Endothelial cell of umbilical vein (primary cell): ENCODE results near the gene SZT2. TPM values are rescaled to one million over a fixed set of nuclear protein-coding genes. Genes with fewer than 3 reads are reported as not detected.

Experiments used
- BruUV-seq: library from RNA; stranded (reverse); fragments of 400-500 nt; replicated peaks from 2 replicates; lab custom pipeline; 2021; lab: Mats Ljungman, UMichigan
- CTCF ChIA-PET: fragments of 300-600, 350-600 bp; sonication (Branson Sonifier 250); formaldehyde crosslinking; loops from one replicate; lab custom pipeline; 2021; ENCODE audit warnings: antibody characterized with exemption, inconsistent platforms; lab: Charles Lee
- POLR2A ChIA-PET: fragments of 300-600, 350-600 bp; sonication (Branson Sonifier 250); formaldehyde crosslinking; loops from one replicate; lab custom pipeline; 2021; ENCODE audit warnings: antibody characterized with exemption, inconsistent platforms; lab: Charles Lee
- DNase-seq: peaks from one replicate; pipeline ENCODE4 v3.0.0-alpha.2; 2011; ENCODE audit warnings: low read depth, low spot score
- FAIRE-seq: peaks from 2 replicates; lab custom pipeline; 2011; peaks lifted over from hg19 to GRCh38; lab: Jason Lieb, UNC
- H2AFZ ChIP-seq: 2 replicates; pipeline ENCODE4 v1.6.0; 2012; ENCODE audit warnings: low read depth, low read length, control low read depth, inconsistent platforms
- H3K27ac ChIP-seq: 2 replicates; pipeline ENCODE4 v1.5.1; 2011; ENCODE audit warnings: low read depth, mild to moderate bottlenecking, control low read depth, low read length, moderate library complexity; ENCODE audit not compliant: insufficient read depth
- H3K27me3 ChIP-seq, 2 experiments: 2 replicates each; pipeline versions ENCODE4 v1.6.0 to v1.6.1; 2011; ENCODE audit warnings: low read length in 2 of 2, mixed read lengths in 1 of 2; ENCODE audit not compliant: control insufficient read depth in 2 of 2, insufficient read depth in 2 of 2
- H3K36me3 ChIP-seq, 2 experiments: 2 replicates in 1 of 2; 3 replicates in 1 of 2; pipeline ENCODE4 v1.5.1; 2011; ENCODE audit warnings: low read length in 2 of 2, mild to moderate bottlenecking in 1 of 2, moderate library complexity in 1 of 2; ENCODE audit not compliant: control insufficient read depth in 2 of 2, insufficient read depth in 2 of 2; ENCODE audit errors: extremely low read depth in 1 of 2
- H3K4me1 ChIP-seq: 3 replicates; pipeline ENCODE4 v1.5.1; 2011; ENCODE audit warnings: mild to moderate bottlenecking, low read length; ENCODE audit not compliant: control insufficient read depth, insufficient read depth; ENCODE audit errors: extremely low read depth
- H3K4me2 ChIP-seq: 2 replicates; pipeline ENCODE4 v1.6.1; 2011; ENCODE audit warnings: low read length, control low read depth, mixed read lengths; ENCODE audit not compliant: insufficient read depth
- H3K4me3 ChIP-seq, 3 experiments: fragments of 200-600 bp in 1 of 3; sonication (generic), shearing (Covaris generic) in 1 of 3; replicated peaks in 1 of 3; 2 replicates each; pipeline ENCODE4 v1.5.1; 2011 to 2016; ENCODE audit warnings: control low read depth in 3 of 3, low read length in 3 of 3, mild to moderate bottlenecking in 2 of 3, inconsistent platforms in 1 of 3, low read depth in 1 of 3, moderate library complexity in 1 of 3; ENCODE audit not compliant: insufficient read depth in 1 of 3
- H3K79me2 ChIP-seq: 2 replicates; pipeline ENCODE4 v1.6.0; 2012; ENCODE audit warnings: low read length, inconsistent platforms; ENCODE audit not compliant: control insufficient read depth, insufficient read depth
- H3K9ac ChIP-seq: replicated peaks from 2 replicates; pipeline ENCODE3; 2011; ENCODE audit warnings: low read length, control low read depth; ENCODE audit not compliant: insufficient read depth; ENCODE audit errors: extremely low read depth
- H3K9me1 ChIP-seq: replicated peaks from 3 replicates; pipeline ENCODE4 v1.6.0; 2011; ENCODE audit warnings: mild to moderate bottlenecking, low read length; ENCODE audit not compliant: control insufficient read depth, insufficient read depth; ENCODE audit errors: extremely low read depth
- H3K9me3 ChIP-seq: replicated peaks from 2 replicates; pipeline ENCODE4 v1.5.1; 2012; ENCODE audit warnings: low read length, inconsistent platforms; ENCODE audit not compliant: control insufficient read depth, insufficient read depth
- H4K20me1 ChIP-seq: replicated peaks from 2 replicates; pipeline ENCODE3; 2011; ENCODE audit warnings: mild to moderate bottlenecking, low read length; ENCODE audit not compliant: control insufficient read depth, insufficient read depth; ENCODE audit errors: extremely low read depth
- EZH2 ChIP-seq: IDR thresholded peaks from 2 replicates; pipeline ENCODE4 v1.6.1; 2012; ENCODE audit warnings: borderline replicate concordance, low read depth, mild to moderate bottlenecking, moderate library complexity, low read length, inconsistent platforms; ENCODE audit not compliant: severe bottlenecking
- FOS ChIP-seq: IDR thresholded peaks from 2 replicates; pipeline ENCODE4 v1.6.1; 2011; ENCODE audit warnings: mild to moderate bottlenecking, low read length, moderate library complexity, borderline replicate concordance; ENCODE audit not compliant: insufficient read depth
- GATA2 ChIP-seq: IDR thresholded peaks from 2 replicates; pipeline ENCODE4 v1.7.0; 2011; ENCODE audit warnings: low read depth, mild to moderate bottlenecking, moderate library complexity, mixed read lengths, low read length; ENCODE audit not compliant: insufficient read length, insufficient read depth
- JUN ChIP-seq: IDR thresholded peaks from 2 replicates; pipeline ENCODE4 v1.6.1; 2011; ENCODE audit warnings: borderline replicate concordance, low read depth; ENCODE audit not compliant: insufficient read length, insufficient read depth
- MYC ChIP-seq: IDR thresholded peaks from one replicate; pipeline ENCODE4 v1.6.1; 2011; ENCODE audit warnings: mild to moderate bottlenecking, low read depth, low read length
- POLR2A ChIP-seq: IDR thresholded peaks from 2 replicates; pipeline ENCODE4 v1.6.1; 2012; ENCODE audit warnings: low read depth, mild to moderate bottlenecking, control low read depth, low read length
- POLR2AphosphoS5 ChIP-seq: IDR thresholded peaks from 2 replicates; pipeline ENCODE4 v1.6.1; 2012; ENCODE audit warnings: low read depth, mild to moderate bottlenecking, control low read depth, low read length, moderate library complexity; ENCODE audit not compliant: insufficient read depth
- dilution Hi-C: fragments of 300-500 bp; cut with MboI; formaldehyde crosslinking; loops from one replicate; pipeline ENCODE4 v1.15.0; 2019; ENCODE audit warnings: low sequenced_read_pairs; ENCODE audit not compliant: extremely low pct_ligation_motif_present
- intact Hi-C: fragments of 100-400 bp; cut with micrococcal nuclease; formaldehyde crosslinking; loops from one replicate; pipeline ENCODE4 v1.10.0; 2022
- polyA plus RNA-seq, 4 experiments: library from polyadenylated mRNA; depleted of rRNA in 3 of 4; stranded (reverse) in 3 of 4; unstranded in 1 of 4; fragments of >200 nt; gene quantifications; 2 replicates each; pipeline versions ENCODE4 v1.2.1 to v1.2.3, GENCODE V29; 2011 to 2012; ENCODE audit warnings: missing spikeins in 1 of 4
- total RNA-seq: library from RNA; stranded (reverse); gene quantifications from 2 replicates; pipeline ENCODE4 v1.2.3, GENCODE V29; 2021
- TF ChIP-seq, protein P1 (sequence below): IDR thresholded peaks from 2 replicates; pipeline ENCODE4 v1.6.1; 2011; ENCODE audit not compliant: insufficient read depth, insufficient read length
- TF ChIP-seq, protein P2 (sequence below), 2 donors: IDR thresholded peaks; 1 replicate in 1 of 2; 2 replicates in 1 of 2; pipeline ENCODE4 v1.5.1; 2011; ENCODE audit warnings: low read length in 2 of 2, mild to moderate bottlenecking in 2 of 2, moderate library complexity in 2 of 2, control low read depth in 1 of 2, inconsistent platforms in 1 of 2, low read depth in 1 of 2; ENCODE audit not compliant: insufficient read depth in 1 of 2; ENCODE audit errors: extremely low read depth in 1 of 2

The SZT2 gene
- total and polyA plus RNA-seq, 2 donors (not counting 3 experiments of a cell fraction or from before 2014, with no cell fraction given) = 11.4 to 49.9 TPM

DNA sequence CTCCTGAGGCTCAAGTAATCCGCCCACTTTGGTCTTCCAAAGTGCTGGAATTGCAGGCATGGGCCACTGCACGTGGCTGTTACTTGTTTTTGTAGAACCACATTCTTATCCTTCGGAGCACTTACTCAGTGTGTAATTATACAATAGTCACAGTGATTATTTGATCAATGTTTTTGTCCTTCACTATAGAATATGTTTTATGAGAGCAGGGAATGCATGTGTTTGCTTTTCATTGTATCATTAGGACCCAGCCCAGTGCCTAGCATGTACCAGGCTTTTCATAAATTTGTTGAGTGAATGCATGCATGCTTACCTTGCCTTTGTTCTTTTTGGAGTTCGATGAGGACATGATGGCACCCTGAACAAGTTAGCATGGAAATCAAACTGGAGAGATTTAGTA, 5.8 kb downstream of the SZT2 start:
- Histone ChIP-seq H3K4me3 (no peak overlapping the region), H3K9ac (no peak overlapping the region), H3K27ac (no peak overlapping the region), H3K4me2 (no peak overlapping the region), H3K27me3 (no peaks in the 10 kb centered on the region), H2AFZ (no peak overlapping the region), H3K79me2 (peaks cover 5% of the 10 kb centered on the region), H3K9me3 (no peaks in the 10 kb centered on the region), H3K36me3 (peaks cover 0 to 2% of the 10 kb centered on the region in 2 experiments), H3K9me1 (no peaks in the 10 kb centered on the region), H3K4me1 (peaks cover 4% of the 10 kb centered on the region), H4K20me1 (no peaks in the 10 kb centered on the region)
- dilution Hi-C loops (no loop called here), intact Hi-C loops (no loop called here)
- peak; percentile 50 for FAIRE-seq
- TF ChIP-seq, protein P1, sequence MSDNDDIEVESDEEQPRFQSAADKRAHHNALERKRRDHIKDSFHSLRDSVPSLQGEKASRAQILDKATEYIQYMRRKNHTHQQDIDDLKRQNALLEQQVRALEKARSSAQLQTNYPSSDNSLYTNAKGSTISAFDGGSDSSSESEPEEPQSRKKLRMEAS = no peak
- TF ChIP-seq, protein P2, sequence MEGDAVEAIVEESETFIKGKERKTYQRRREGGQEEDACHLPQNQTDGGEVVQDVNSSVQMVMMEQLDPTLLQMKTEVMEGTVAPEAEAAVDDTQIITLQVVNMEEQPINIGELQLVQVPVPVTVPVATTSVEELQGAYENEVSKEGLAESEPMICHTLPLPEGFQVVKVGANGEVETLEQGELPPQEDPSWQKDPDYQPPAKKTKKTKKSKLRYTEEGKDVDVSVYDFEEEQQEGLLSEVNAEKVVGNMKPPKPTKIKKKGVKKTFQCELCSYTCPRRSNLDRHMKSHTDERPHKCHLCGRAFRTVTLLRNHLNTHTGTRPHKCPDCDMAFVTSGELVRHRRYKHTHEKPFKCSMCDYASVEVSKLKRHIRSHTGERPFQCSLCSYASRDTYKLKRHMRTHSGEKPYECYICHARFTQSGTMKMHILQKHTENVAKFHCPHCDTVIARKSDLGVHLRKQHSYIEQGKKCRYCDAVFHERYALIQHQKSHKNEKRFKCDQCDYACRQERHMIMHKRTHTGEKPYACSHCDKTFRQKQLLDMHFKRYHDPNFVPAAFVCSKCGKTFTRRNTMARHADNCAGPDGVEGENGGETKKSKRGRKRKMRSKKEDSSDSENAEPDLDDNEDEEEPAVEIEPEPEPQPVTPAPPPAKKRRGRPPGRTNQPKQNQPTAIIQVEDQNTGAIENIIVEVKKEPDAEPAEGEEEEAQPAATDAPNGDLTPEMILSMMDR (IDR thresholded peaks at IDR 0.05; ENCODE audit: extremely low read depth in 1 of 2, insufficient read depth in 1 of 2, low read depth in 1 of 2, low read length in 2 of 2) = no peak
- no TSS peak for BruUV-seq
- no peak for DNase-seq
- ChIA-PET POLR2A (no interaction called here), CTCF (no interaction called here)

DNA sequence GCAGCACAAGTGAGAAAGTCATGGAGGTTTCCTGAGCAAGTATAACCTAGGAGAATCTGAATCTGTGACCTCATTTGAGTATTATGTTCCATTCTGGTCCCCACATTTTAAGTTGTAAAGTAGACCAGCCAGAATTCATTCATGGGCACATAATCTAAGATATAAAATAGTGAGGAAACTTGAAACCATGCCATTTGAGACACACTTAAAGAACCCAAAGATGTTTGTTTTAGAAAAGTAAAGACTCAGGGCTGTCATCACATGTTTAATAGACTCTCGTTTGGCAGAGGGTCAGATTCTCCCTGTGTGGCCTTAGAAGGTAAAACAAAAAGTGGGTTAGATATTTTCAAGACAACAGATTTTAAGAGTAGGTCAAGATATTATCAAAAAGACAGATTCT, 6.4 kb downstream of the SZT2 start:
- intact Hi-C loops (no loop called here), dilution Hi-C loops (no loop called here)
- no peaks in the 10 kb centered on the region for H4K20me1 ChIP-seq
- no peaks in the 10 kb centered on the region for H3K27me3 ChIP-seq
- H3K9me1 ChIP-seq = no peaks in the 10 kb centered on the region
- H2AFZ ChIP-seq = no peak overlapping the region
- BruUV-seq = no TSS peak
- H3K4me1 ChIP-seq = no peaks in the 10 kb centered on the region
- H3K9me3 ChIP-seq = no peaks in the 10 kb centered on the region
- FAIRE-seq (no peak), DNase-seq (no peak)
- H3K4me3 ChIP-seq = no peak overlapping the region
- no peak overlapping the region for H3K4me2 ChIP-seq
- no peak overlapping the region for H3K27ac ChIP-seq
- H3K36me3 ChIP-seq = peaks cover 0 to 2% of the 10 kb centered on the region in 2 experiments
- ChIA-PET POLR2A (no interaction called here), CTCF (interaction anchor here (1.1 kb wide), 1 partner anchor 19 kb away, joined by 7 read pairs; no protein-coding TSS in a partner anchor)
- no peak for TF ChIP-seq MYC
- TF ChIP-seq, protein P1 = no peak
- TF ChIP-seq POLR2A = no peak
- TF ChIP-seq POLR2AphosphoS5 = no peak
- no peak for TF ChIP-seq GATA2
- no peak for TF ChIP-seq FOS
- TF ChIP-seq, protein P2 (IDR thresholded peaks at IDR 0.05; ENCODE audit: extremely low read depth in 1 of 2, insufficient read depth in 1 of 2, low read depth in 1 of 2, low read length in 2 of 2) = no peak
- no peak for TF ChIP-seq EZH2
- no peak for TF ChIP-seq JUN
- H3K9ac ChIP-seq = no peak overlapping the region
- H3K79me2 ChIP-seq = no peaks in the 10 kb centered on the region
